ENCODE data around the gene CAVIN3. TPM values are rescaled to one million over a fixed set of nuclear protein-coding genes. Genes with fewer than 3 reads are reported as not detected.

CAVIN3 gene
- total RNA-seq, 2 donors from 2014 or later: 303 to 717 TPM

DNA sequence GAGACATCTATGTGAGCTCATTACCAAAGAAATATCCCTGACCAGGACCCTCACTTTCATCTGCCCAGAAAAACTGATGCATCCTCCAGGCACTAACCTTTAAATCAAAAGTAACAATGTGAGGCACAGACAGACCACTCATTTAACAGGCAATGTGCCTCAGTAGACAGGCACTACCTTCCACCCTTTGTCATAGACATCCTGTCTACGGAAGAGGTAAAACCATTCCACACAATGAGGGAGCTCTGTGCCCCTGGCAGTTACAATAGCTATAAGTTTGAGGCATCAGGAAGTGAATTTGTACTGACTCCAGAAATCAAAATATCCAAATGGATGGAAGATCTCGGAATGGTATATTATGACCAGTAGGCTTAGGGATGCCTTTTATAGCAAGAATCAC is 6.7 kb upstream of the CAVIN3 start:
- H3K27me3 ChIP-seq (replicated peaks; ENCODE audit: insufficient read depth): no peaks in the 10 kb centered on the region
- H3K36me3 ChIP-seq: no peaks in the 10 kb centered on the region
- no peaks in the 10 kb centered on the region for H3K9me3 ChIP-seq
- H3K27ac ChIP-seq: no peak overlapping the region
- H3K4me1 ChIP-seq (ENCODE audit: control insufficient read depth in 1 of 2, low read depth in 2 of 2): peaks cover 11 to 29% of the 10 kb centered on the region in 2 donors
- no peak overlapping the region for H3K4me3 ChIP-seq
- no peak for TF ChIP-seq CTCF (IDR thresholded peaks at IDR 0.05)
- ATAC-seq (ENCODE audit: insufficient number of reproducible peaks, low FRiP score, low read depth) (no peak), DNase-seq (ENCODE audit: low spot score) (no peak)

DNA sequence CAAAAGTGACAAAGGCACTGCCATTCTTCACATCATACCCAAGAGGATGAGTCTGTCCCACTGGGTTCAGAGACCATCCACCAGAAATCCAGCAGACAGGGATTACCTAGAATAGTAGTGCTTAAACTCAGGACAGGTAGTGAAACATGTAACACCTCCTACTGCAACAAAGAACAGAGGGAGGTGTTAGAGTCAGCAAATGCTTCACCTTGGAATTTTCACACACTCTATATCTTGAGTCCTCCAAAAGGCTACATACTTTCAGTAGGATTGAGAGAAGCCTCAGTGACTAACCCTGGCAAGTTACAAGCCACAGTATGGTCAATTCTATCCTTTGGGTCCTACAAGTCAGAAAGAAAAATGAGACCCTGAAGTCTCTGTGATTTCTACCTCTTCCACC is 6.0 kb upstream of the CAVIN3 start:
- no peak overlapping the region for H3K4me3 ChIP-seq
- TF ChIP-seq CTCF (IDR thresholded peaks at IDR 0.05): no peak
- DNase-seq (ENCODE audit: low spot score): no peak
- H3K27me3 ChIP-seq (replicated peaks; ENCODE audit: insufficient read depth): no peaks in the 10 kb centered on the region
- no peak for ATAC-seq (ENCODE audit: insufficient number of reproducible peaks, low FRiP score, low read depth)
- no peak overlapping the region for H3K27ac ChIP-seq
- H3K9me3 ChIP-seq: no peaks in the 10 kb centered on the region
- no peaks in the 10 kb centered on the region for H3K36me3 ChIP-seq
- peaks cover 17 to 31% of the 10 kb centered on the region in 2 donors for H3K4me1 ChIP-seq (ENCODE audit: control insufficient read depth in 1 of 2, low read depth in 2 of 2)

GRCh38 chr11:6323291-6323905 is 3.1 kb upstream of the CAVIN3 start:
- Histone ChIP-seq H3K9me3 (no peaks in the 10 kb centered on the region), H3K27me3 (replicated peaks; ENCODE audit: insufficient read depth) (no peaks in the 10 kb centered on the region), H3K4me3 (no peak overlapping the region), H3K27ac (no peak overlapping the region), H3K36me3 (no peaks in the 10 kb centered on the region), H3K4me1 (ENCODE audit: control insufficient read depth in 1 of 2, low read depth in 2 of 2) (peaks cover 19 to 33% of the 10 kb centered on the region in 2 donors)
- DNase-seq (ENCODE audit: low spot score) (no peak), ATAC-seq (ENCODE audit: insufficient number of reproducible peaks, low FRiP score, low read depth) (no peak)
- no peak for TF ChIP-seq CTCF (IDR thresholded peaks at IDR 0.05)

DNA sequence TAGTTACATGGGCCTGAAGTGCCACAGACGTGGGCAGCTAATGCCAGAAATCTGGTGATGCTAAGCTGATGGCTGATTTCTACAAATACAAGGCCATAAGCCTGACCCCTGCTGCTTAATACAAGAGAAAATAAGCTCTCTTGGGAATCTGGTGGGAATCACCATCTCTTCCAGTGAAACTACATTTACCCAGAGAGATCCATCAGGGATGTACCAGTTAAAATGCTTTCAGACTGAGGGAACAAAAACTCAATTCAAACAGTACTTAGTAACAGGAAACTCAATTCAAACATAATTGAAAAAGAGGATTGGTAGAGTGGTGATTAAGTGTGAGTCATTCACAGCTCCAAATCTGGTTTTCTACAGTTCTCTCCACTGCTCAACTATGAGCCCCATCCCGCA is 1.7 kb upstream of the CAVIN3 start:
- peak overlapping the region; percentile 99 to 100 for H3K27ac ChIP-seq
- H3K4me3 ChIP-seq: no peak overlapping the region
- ATAC-seq (ENCODE audit: insufficient number of reproducible peaks, low FRiP score, low read depth) (no peak), DNase-seq (ENCODE audit: low spot score) (no peak)
- no peaks in the 10 kb centered on the region for H3K27me3 ChIP-seq (replicated peaks; ENCODE audit: insufficient read depth)
- H3K36me3 ChIP-seq: no peaks in the 10 kb centered on the region
- no peak for TF ChIP-seq CTCF (IDR thresholded peaks at IDR 0.05)
- H3K9me3 ChIP-seq: no peaks in the 10 kb centered on the region
- peaks cover 18 to 38% of the 10 kb centered on the region in 2 donors for H3K4me1 ChIP-seq (ENCODE audit: control insufficient read depth in 1 of 2, low read depth in 2 of 2)

DNA sequence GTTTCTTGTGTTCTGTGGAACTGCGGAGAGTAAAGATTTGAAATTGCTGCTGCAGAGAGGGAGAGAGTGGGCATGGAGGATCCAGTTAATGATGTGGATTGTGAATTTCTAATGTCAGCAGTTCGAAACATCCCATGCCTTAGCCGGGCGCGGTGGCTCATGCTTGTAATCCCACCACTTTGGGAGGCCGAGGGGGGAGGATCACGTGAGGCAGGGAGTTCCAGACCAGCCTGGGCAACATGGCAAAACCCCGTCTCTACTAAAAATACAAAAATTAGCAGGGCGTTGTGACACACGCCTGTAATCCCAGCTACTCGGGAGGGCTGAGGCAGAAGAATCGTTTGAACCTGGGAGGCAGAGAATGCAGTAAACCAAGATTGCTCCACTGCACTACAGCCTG is 1.1 kb upstream of the CAVIN3 start:
- Histone ChIP-seq H3K4me1 (ENCODE audit: control insufficient read depth in 1 of 2, low read depth in 2 of 2) (peaks cover 18 to 43% of the 10 kb centered on the region in 2 donors), H3K9me3 (no peaks in the 10 kb centered on the region), H3K27ac (peak overlapping the region; percentile 99 to 100), H3K4me3 (peak overlapping the region; percentile 89), H3K36me3 (no peaks in the 10 kb centered on the region), H3K27me3 (replicated peaks; ENCODE audit: insufficient read depth) (no peaks in the 10 kb centered on the region)
- no peak for TF ChIP-seq CTCF (IDR thresholded peaks at IDR 0.05)
- ATAC-seq (ENCODE audit: insufficient number of reproducible peaks, low FRiP score, low read depth) (no peak), DNase-seq (ENCODE audit: low spot score) (no peak)

All from thoracic aorta (tissue), 2 donors.